Glutamatergic neuron (in vitro differentiated cells): ENCODE data around the gene TEX264. TPM values are rescaled to one million over a fixed set of nuclear protein-coding genes. Genes with fewer than 3 reads are reported as not detected.

Experiments
- DNase-seq: peaks from one replicate; pipeline ENCODE4 v3.0.0; 2022
- H3K27ac Mint-ChIP-seq: one replicate; pipeline ENCODE4 v1.8.0; 2020; ENCODE audit warnings: mild to moderate bottlenecking, mixed read lengths, inconsistent platforms; ENCODE audit not compliant: unreplicated experiment
- H3K27me3 Mint-ChIP-seq: one replicate; pipeline ENCODE4 v1.8.0; 2020; ENCODE audit warnings: mild to moderate bottlenecking, moderate library complexity, mixed read lengths, inconsistent platforms; ENCODE audit not compliant: unreplicated experiment
- H3K36me3 Mint-ChIP-seq: one replicate; pipeline ENCODE4 v1.8.0; 2020; ENCODE audit warnings: mild to moderate bottlenecking, mixed read lengths, inconsistent platforms; ENCODE audit not compliant: unreplicated experiment
- H3K4me1 Mint-ChIP-seq: one replicate; pipeline ENCODE4 v1.8.0; 2020; ENCODE audit warnings: mild to moderate bottlenecking, low read depth, mixed read lengths, inconsistent platforms; ENCODE audit not compliant: unreplicated experiment
- H3K4me3 Mint-ChIP-seq: one replicate; pipeline ENCODE4 v1.8.0; 2020; ENCODE audit warnings: mild to moderate bottlenecking, mixed read lengths, inconsistent platforms; ENCODE audit not compliant: unreplicated experiment
- H3K9me3 Mint-ChIP-seq: one replicate; pipeline ENCODE4 v1.8.0; 2020; ENCODE audit warnings: mild to moderate bottlenecking, moderate library complexity, mixed read lengths, inconsistent platforms; ENCODE audit not compliant: unreplicated experiment
- total RNA-seq: library from RNA; stranded (reverse); fragmentation: NEBNext Ultra II Directional; extraction: Animal tissue kit (Norgen Biotek cat#: 25700); gene quantifications from one replicate; pipeline ENCODE4 v1.2.1, GENCODE V29; 2021; ENCODE audit not compliant: unreplicated experiment
- TF ChIP-seq, protein P1 (sequence below): fragments of 200-600 bp; sonication (generic); IDR thresholded peaks from one replicate; pipeline ENCODE4 v1.5.0; 2021; ENCODE audit not compliant: partially characterized antibody, unreplicated experiment

The TEX264 gene
- total RNA-seq, 1 donor from 2014 or later, result 13.2 TPM

DNA sequence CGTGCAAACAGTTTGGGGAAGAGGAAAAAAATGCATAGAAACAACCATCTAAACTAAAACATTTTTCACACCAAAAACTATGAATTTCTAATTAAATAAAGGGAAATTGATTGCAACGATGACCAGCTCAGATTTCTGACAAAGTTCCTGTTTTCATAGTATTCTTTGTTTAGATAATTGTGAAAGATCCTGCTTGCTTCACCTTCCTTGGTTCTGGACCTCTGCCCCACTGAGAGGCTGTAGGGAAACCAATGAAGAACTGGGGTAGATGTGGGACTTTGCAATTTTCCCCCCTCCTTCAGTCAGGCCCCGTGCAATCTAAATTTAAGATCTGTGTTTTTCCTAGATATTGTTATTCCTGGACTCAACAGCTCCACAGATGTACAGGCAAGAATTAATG, 13.8 kb upstream of the TEX264 start:
- Mint-ChIP-seq H3K4me1 (no peaks in the 10 kb centered on the region), H3K4me3 (no peak overlapping the region), H3K36me3 (no peaks in the 10 kb centered on the region), H3K9me3 (no peaks in the 10 kb centered on the region), H3K27ac (no peak overlapping the region), H3K27me3 (peaks cover 1% of the 10 kb centered on the region)
- TF ChIP-seq, protein P1, sequence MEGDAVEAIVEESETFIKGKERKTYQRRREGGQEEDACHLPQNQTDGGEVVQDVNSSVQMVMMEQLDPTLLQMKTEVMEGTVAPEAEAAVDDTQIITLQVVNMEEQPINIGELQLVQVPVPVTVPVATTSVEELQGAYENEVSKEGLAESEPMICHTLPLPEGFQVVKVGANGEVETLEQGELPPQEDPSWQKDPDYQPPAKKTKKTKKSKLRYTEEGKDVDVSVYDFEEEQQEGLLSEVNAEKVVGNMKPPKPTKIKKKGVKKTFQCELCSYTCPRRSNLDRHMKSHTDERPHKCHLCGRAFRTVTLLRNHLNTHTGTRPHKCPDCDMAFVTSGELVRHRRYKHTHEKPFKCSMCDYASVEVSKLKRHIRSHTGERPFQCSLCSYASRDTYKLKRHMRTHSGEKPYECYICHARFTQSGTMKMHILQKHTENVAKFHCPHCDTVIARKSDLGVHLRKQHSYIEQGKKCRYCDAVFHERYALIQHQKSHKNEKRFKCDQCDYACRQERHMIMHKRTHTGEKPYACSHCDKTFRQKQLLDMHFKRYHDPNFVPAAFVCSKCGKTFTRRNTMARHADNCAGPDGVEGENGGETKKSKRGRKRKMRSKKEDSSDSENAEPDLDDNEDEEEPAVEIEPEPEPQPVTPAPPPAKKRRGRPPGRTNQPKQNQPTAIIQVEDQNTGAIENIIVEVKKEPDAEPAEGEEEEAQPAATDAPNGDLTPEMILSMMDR, result no peak
- no peak for DNase-seq

- Mint-ChIP-seq H3K27me3 (peaks cover 1% of the 10 kb centered on the region), H3K4me3 (no peak overlapping the region), H3K27ac (no peak overlapping the region), H3K4me1 (no peaks in the 10 kb centered on the region), H3K9me3 (no peaks in the 10 kb centered on the region), H3K36me3 (no peaks in the 10 kb centered on the region)
- no peak for DNase-seq
- TF ChIP-seq, protein P1, result no peak
These were observed 11.1 kb upstream of the TEX264 start for GRCh38 chr3:51659942-51660341.

GRCh38 chr3:51662456-51662855, 8.6 kb upstream of the TEX264 start:
- Mint-ChIP-seq H3K27ac (no peak overlapping the region), H3K4me3 (no peak overlapping the region), H3K9me3 (peaks cover under 1% of the 10 kb centered on the region), H3K36me3 (no peaks in the 10 kb centered on the region), H3K4me1 (no peaks in the 10 kb centered on the region), H3K27me3 (peaks cover 1% of the 10 kb centered on the region)
- no peak for DNase-seq
- TF ChIP-seq, protein P1, result no peak

- H3K9me3 Mint-ChIP-seq, result peaks cover 4% of the 10 kb centered on the region
- H3K4me3 Mint-ChIP-seq, result no peak overlapping the region
- H3K27me3 Mint-ChIP-seq, result peaks cover 6% of the 10 kb centered on the region
- H3K27ac Mint-ChIP-seq, result peak overlapping the region; percentile 9
- TF ChIP-seq, protein P1, result no peak
- peaks cover 8% of the 10 kb centered on the region for H3K4me1 Mint-ChIP-seq
- H3K36me3 Mint-ChIP-seq, result no peaks in the 10 kb centered on the region
- DNase-seq, result no peak
These were observed 2.3 kb upstream of the TEX264 start for GRCh38 chr3:51668756-51669155.

DNA sequence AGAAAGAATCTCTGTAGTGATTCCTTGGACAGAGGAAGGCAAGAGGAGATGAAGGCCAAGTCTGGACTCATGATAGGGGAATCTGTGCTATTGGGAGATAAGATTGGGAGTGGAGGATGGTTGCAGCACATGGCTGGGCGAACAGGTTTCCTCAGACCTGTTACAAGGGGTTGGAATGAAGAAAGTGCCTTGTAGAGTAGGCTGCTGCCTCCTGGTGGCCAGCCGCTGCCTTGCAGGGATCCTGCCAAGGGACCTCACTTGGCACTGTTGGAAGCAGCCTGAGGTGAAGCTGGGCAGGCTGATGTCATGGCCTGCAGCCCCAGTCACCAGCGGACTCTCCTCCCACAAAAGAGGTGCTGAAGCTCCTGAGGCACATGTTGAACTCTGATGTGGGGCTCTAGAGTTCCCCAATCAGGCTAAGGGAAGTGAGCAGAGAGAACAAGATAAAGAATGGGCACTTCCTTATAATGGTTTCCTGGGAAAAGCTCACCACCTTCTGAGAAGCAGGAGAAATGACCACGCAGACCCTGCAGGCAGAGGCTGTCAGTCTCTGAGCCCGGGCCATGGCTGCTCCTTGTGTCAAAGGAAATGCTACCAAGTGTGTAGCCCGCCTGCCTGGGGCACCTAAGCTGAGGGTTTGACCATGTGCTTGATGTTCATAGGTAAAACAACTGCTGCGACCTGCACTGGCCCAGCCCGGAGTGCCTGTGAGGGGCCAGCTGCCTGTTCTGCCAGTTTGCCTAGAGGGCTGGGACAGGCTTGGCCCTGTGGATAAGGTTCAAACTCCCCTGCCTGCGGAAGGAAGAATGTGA, 1.6 kb upstream of the TEX264 start:
- peak; percentile 93 for DNase-seq
- TF ChIP-seq, protein P1, result peak; percentile 90
- peaks cover 6% of the 10 kb centered on the region for H3K27me3 Mint-ChIP-seq
- H3K9me3 Mint-ChIP-seq, result peaks cover 4% of the 10 kb centered on the region
- H3K4me1 Mint-ChIP-seq, result peaks cover 8% of the 10 kb centered on the region
- no peaks in the 10 kb centered on the region for H3K36me3 Mint-ChIP-seq
- no peak overlapping the region for H3K27ac Mint-ChIP-seq
- peak overlapping the region; percentile 67 for H3K4me3 Mint-ChIP-seq
